GM19193 (cell line): ENCODE results near the gene PDSS2.

Source experiments
- POLR2A ChIP-seq: IDR thresholded peaks from 4 replicates; pipeline ENCODE4 v1.6.1; 2011; ENCODE audit not compliant: insufficient read depth, insufficient read length; ENCODE audit errors: extremely low read depth

PDSS2 gene

GRCh38 chr6:107488875-107489635, 29.7 kb upstream of the PDSS2 start:
- no peak for TF ChIP-seq POLR2A

- no peak for TF ChIP-seq POLR2A
Observed at GRCh38 chr6:107488174-107488874, 29.0 kb upstream of the PDSS2 start.

- no peak for TF ChIP-seq POLR2A
Observed at GRCh38 chr6:107485157-107485556, 25.8 kb upstream of the PDSS2 start.

GRCh38 chr6:107479089-107479690, 19.8 kb upstream of the PDSS2 start:
- TF ChIP-seq POLR2A, result no peak

DNA sequence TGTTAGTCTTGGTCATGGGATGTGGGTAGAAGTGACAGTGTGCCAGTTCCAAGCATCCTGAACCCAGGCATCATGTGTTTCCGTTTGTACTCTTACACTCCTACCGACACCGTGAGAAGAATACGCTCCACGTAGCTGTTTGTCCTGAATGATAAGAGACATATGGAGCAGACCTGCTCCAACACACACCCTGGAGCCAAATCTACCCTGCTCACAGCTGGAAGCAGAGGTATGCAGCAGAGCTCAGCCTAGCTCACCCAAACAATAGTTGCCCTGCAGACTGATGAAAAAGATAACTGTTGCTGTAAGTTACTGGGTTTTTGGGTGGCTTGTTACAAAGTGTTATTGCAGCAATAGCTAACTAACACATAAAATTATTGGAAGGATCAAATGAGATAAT, 14.3 kb upstream of the PDSS2 start:
- TF ChIP-seq POLR2A, result no peak

DNA sequence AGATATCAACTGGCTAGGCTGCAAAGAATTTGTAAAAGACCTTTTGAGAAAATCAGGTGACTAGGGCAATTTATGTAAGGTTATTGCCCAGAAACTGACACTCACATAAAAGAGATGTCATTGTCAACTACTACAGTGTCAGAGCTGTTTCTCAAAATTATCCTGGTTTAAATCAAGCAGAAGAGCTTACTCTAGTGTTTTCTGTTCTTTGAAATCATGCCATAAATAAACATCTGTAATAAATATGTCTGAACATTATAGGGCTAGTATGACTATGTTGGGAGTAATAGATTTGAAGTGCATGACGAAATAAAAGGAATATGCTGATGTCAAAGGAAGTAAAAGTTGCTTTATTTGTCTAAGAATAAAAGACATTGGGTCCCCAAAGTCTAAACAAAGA, 11.0 kb upstream of the PDSS2 start:
- TF ChIP-seq POLR2A, result no peak

GRCh38 chr6:107466062-107466461, 6.7 kb upstream of the PDSS2 start:
- no peak for TF ChIP-seq POLR2A

DNA sequence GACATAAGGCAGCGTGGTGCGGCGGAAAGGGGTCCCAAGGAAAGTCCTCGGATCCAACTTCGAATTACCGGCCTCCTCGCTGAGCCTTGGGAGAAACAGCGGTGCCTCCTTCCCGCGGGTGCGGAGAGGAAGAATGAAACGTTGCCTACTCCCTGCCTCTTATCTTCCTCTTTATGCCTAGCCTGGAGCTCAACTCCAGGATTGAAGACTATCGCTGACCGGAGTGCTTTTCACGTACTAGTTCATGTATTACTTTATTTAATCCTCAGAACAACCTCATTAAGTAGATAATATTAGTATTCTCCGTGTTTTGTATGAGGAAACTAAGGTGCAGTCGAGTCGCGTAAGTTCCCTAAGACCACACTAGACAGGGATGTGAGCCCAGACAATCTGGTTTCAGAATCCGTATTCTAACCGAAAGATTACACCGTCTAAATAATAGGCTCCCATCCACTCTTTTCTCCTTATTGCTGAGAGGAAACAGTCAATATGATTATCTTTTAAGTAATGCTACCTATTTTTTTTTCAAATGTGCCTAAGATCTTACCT, 793 bp upstream of the PDSS2 start:
- TF ChIP-seq POLR2A, result no peak

DNA sequence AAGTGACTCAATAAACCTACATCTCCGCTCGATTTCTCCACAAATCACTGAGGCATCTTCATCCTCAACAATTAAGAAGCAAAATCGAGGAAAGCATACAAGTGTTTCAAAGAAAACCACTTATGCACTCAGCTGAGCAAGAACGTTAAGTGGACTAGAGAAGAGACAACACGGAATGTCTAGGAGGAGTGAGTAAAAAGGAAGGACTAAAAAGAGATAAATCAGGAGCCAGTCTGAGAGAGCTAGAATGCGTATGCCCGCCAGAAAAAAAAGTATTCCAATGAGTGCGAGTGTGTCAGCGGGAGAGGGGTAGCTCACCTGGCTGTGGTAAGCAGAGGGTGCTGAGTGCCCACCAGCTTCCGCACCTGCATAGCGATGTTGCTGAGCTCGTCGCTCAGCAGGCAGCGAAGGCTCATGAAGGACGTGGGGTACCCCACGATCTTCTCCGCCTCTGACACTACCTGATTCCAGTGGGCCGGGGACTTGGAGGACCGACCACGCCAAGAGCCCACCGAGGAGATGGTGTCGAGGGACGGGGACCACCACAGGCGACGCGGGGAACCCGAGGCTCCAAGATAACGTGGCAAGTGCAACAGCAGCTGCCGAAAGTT, 587 bp downstream of the PDSS2 start:
- TF ChIP-seq POLR2A, result no peak

DNA sequence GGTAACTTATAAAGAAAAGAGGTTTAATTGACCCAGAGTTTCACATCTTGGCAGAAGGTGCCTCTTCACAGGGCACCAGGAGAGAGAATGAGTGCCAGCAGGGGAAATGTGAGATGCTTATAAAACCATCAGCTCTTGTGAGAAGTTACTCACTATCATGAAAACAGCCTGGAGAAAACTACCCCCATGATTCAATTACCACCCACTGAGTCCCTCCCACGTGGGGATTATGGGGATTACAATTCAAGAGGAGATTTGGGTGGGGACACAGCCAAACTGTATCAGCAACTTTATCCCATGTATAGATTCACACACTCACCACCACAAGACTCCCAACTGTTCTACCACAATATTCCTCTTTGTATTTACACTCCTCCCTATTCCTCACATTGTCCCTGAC, 10.6 kb downstream of the PDSS2 start:
- TF ChIP-seq POLR2A, result no peak

DNA sequence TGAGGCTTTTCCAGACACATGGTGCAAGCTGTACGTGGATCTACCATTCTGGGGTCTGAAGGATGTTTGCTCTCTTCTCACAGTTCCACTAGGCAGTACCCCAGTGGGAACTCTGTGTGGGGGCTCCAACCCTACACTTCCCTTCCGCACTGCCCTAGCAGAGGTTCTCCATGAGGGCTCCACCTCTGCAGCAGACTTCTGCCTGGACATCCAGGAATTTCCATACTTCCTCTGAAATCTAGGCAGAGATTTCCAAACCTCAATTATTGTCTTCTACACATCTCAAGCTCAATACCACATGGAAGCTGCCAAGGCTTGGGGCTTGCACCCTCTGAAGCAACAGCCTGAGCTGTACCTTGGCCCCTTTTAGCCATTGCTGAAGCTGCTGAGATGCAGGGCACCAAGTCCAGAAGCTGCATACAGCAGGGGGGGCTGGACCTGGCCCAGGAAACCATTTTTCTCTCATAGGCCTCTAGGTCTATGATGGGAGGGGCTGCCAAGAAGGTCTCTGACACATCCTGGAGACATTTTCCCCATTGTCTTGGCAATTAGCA, 11.6 kb downstream of the PDSS2 start:
- TF ChIP-seq POLR2A, result no peak

- TF ChIP-seq POLR2A, result no peak
Observed at GRCh38 chr6:107444277-107444676, 15.1 kb downstream of the PDSS2 start.

GRCh38 chr6:107443608-107444267, 15.6 kb downstream of the PDSS2 start:
- no peak for TF ChIP-seq POLR2A

DNA sequence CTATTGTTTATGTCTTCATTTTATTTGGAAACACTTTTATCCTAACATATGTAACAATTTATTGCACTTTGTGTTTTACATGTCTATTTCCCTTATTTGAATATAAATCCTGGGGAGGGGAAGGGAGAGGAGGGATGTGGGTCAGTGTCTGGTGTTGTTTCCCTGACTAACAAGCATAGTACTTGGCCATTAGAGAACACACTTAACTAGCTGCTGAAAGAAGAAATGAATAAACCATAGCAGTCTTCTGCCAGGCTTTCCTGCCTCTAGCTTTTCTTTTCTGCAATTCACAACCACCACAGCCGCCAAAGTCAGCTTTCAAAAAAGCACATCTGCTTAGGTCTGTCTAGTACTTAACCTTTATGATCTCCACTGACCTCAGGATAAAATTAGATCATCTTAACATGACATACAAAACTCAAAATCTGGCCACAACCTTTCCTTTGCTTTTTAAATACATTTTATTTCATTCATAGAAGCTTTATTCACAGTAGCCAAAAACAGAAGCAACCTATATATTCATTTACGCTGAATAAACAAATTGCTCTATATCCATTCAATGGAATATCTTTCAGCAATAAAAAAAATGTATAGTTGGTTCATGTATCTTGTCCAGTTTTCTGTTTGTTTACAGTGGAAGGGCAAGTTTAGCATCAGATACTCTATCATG, 16.3 kb downstream of the PDSS2 start:
- no peak for TF ChIP-seq POLR2A
